Amniotic stem cell (primary cell): Measurements from ENCODE around the gene PPP3CA.

ENCODE experiments used
- DNase-seq: peaks from one replicate; lab custom pipeline; 2025; lab: John Stamatoyannopoulos, UW

PPP3CA gene

GRCh38 chr4:101288365-101289145, 58.8 kb downstream of the PPP3CA start:
- DNase-seq = no peak

GRCh38 chr4:101287324-101287723, 60.0 kb downstream of the PPP3CA start:
- DNase-seq = no peak

GRCh38 chr4:101286663-101287062, 60.7 kb downstream of the PPP3CA start:
- DNase-seq = no peak

GRCh38 chr4:101285985-101286384, 61.3 kb downstream of the PPP3CA start:
- DNase-seq = no peak

GRCh38 chr4:101284546-101284945, 62.8 kb downstream of the PPP3CA start:
- DNase-seq = no peak

GRCh38 chr4:101283434-101283833, 63.9 kb downstream of the PPP3CA start:
- no peak for DNase-seq

GRCh38 chr4:101282076-101282844, 65.1 kb downstream of the PPP3CA start:
- DNase-seq = no peak

- DNase-seq = no peak
Measured at GRCh38 chr4:101280866-101281600, 66.3 kb downstream of the PPP3CA start.

- DNase-seq = peak; percentile 96
Measured at GRCh38 chr4:101279377-101279871, 67.9 kb downstream of the PPP3CA start.

GRCh38 chr4:101277671-101278070, 69.7 kb downstream of the PPP3CA start:
- DNase-seq = peak; percentile 3

- DNase-seq = no peak
Measured at GRCh38 chr4:101276661-101277060, 70.7 kb downstream of the PPP3CA start.

GRCh38 chr4:101274888-101275752, 72.2 kb downstream of the PPP3CA start:
- no peak for DNase-seq

GRCh38 chr4:101271516-101271915, 75.8 kb downstream of the PPP3CA start:
- DNase-seq = no peak

GRCh38 chr4:101269682-101270081, 77.6 kb downstream of the PPP3CA start:
- no peak for DNase-seq

GRCh38 chr4:101265816-101266172, 81.5 kb downstream of the PPP3CA start:
- no peak for DNase-seq

GRCh38 chr4:101264993-101265815, 82.1 kb downstream of the PPP3CA start:
- no peak for DNase-seq

- no peak for DNase-seq
Measured at GRCh38 chr4:101264512-101264911, 82.8 kb downstream of the PPP3CA start.

- DNase-seq = no peak
Measured at GRCh38 chr4:101262683-101263082, 84.6 kb downstream of the PPP3CA start.

- no peak for DNase-seq
Measured at GRCh38 chr4:101259876-101260275, 87.5 kb downstream of the PPP3CA start.

- DNase-seq = no peak
Measured at GRCh38 chr4:101258883-101259282, 88.4 kb downstream of the PPP3CA start.

- DNase-seq = no peak
Measured at GRCh38 chr4:101256222-101256621, 91.1 kb downstream of the PPP3CA start.
